Memory B cell (primary cell): ENCODE measurements around the gene ARAP2.

Experiments used
- ATAC-seq: fragments of 150-1000 bp; cut with Tn5 transposase; 2 replicates; pipeline ENCODE4 v1.10.0; 2021; ENCODE audit warnings: low read depth, mild to moderate bottlenecking, moderate library complexity
- DNase-seq, 2 donors: peaks; one replicate each; pipeline ENCODE4 v3.0.0; 2022; ENCODE audit warnings: low spot score in 2 of 2
- H3K27ac Mint-ChIP-seq: one replicate; pipeline ENCODE4 v1.8.0; 2022; ENCODE audit warnings: mild to moderate bottlenecking, moderate library complexity, mixed read lengths
- H3K27me3 Mint-ChIP-seq: one replicate; pipeline ENCODE4 v1.8.0; 2022; ENCODE audit warnings: mixed read lengths
- H3K36me3 Mint-ChIP-seq: one replicate; pipeline ENCODE4 v1.8.0; 2022; ENCODE audit warnings: mild to moderate bottlenecking, mixed read lengths
- H3K4me1 Mint-ChIP-seq: one replicate; pipeline ENCODE4 v1.8.0; 2022; ENCODE audit warnings: mixed read lengths
- H3K4me3 Mint-ChIP-seq: one replicate; pipeline ENCODE4 v1.8.0; 2022; ENCODE audit warnings: mild to moderate bottlenecking, moderate library complexity, mixed read lengths
- H3K9me3 Mint-ChIP-seq: one replicate; pipeline ENCODE4 v1.8.0; 2022; ENCODE audit warnings: mixed read lengths

The ARAP2 gene

GRCh38 chr4:36220776-36221175 is 23.5 kb downstream of the ARAP2 start:
- Mint-ChIP-seq H3K9me3 (no peaks in the 10 kb centered on the region), H3K27me3 (no peaks in the 10 kb centered on the region), H3K27ac (no peak overlapping the region), H3K36me3 (peaks cover 1% of the 10 kb centered on the region), H3K4me3 (no peak overlapping the region), H3K4me1 (peaks cover 38% of the 10 kb centered on the region)
- no peak for ATAC-seq
- DNase-seq: no peak

GRCh38 chr4:36218121-36218520 is 26.2 kb downstream of the ARAP2 start:
- peaks cover 6% of the 10 kb centered on the region for H3K36me3 Mint-ChIP-seq
- H3K4me3 Mint-ChIP-seq: no peak overlapping the region
- H3K27me3 Mint-ChIP-seq: no peaks in the 10 kb centered on the region
- DNase-seq (no peak), ATAC-seq (peak; percentile 73)
- H3K9me3 Mint-ChIP-seq: no peaks in the 10 kb centered on the region
- peak overlapping the region; percentile 46 for H3K27ac Mint-ChIP-seq
- peaks cover 35% of the 10 kb centered on the region for H3K4me1 Mint-ChIP-seq

GRCh38 chr4:36215627-36216026 is 28.7 kb downstream of the ARAP2 start:
- Mint-ChIP-seq H3K9me3 (no peaks in the 10 kb centered on the region), H3K36me3 (peaks cover 9% of the 10 kb centered on the region), H3K4me3 (no peak overlapping the region), H3K27me3 (no peaks in the 10 kb centered on the region), H3K27ac (no peak overlapping the region), H3K4me1 (peaks cover 25% of the 10 kb centered on the region)
- DNase-seq (no peak), ATAC-seq (no peak)

- no peak overlapping the region for H3K27ac Mint-ChIP-seq
- no peaks in the 10 kb centered on the region for H3K9me3 Mint-ChIP-seq
- DNase-seq (no peak), ATAC-seq (no peak)
- H3K36me3 Mint-ChIP-seq: peaks cover 11% of the 10 kb centered on the region
- no peak overlapping the region for H3K4me3 Mint-ChIP-seq
- H3K4me1 Mint-ChIP-seq: peaks cover 26% of the 10 kb centered on the region
- no peaks in the 10 kb centered on the region for H3K27me3 Mint-ChIP-seq
Measured at GRCh38 chr4:36214735-36215485, 29.4 kb downstream of the ARAP2 start.

GRCh38 chr4:36213977-36214376 is 30.3 kb downstream of the ARAP2 start:
- ATAC-seq: no peak
- H3K36me3 Mint-ChIP-seq: peaks cover 11% of the 10 kb centered on the region
- H3K9me3 Mint-ChIP-seq: no peaks in the 10 kb centered on the region
- H3K27ac Mint-ChIP-seq: no peak overlapping the region
- H3K4me1 Mint-ChIP-seq: peaks cover 26% of the 10 kb centered on the region
- no peak overlapping the region for H3K4me3 Mint-ChIP-seq
- no peaks in the 10 kb centered on the region for H3K27me3 Mint-ChIP-seq
- DNase-seq: no peak

- Mint-ChIP-seq H3K36me3 (peaks cover 17% of the 10 kb centered on the region), H3K4me1 (peaks cover 12% of the 10 kb centered on the region), H3K4me3 (no peak overlapping the region), H3K27me3 (no peaks in the 10 kb centered on the region), H3K27ac (no peak overlapping the region), H3K9me3 (no peaks in the 10 kb centered on the region)
- no peak for ATAC-seq
- DNase-seq: no peak
Measured at GRCh38 chr4:36211084-36211483, 33.2 kb downstream of the ARAP2 start.

- H3K4me3 Mint-ChIP-seq: no peak overlapping the region
- peaks cover 12% of the 10 kb centered on the region for H3K4me1 Mint-ChIP-seq
- no peak for DNase-seq
- ATAC-seq: no peak
- H3K9me3 Mint-ChIP-seq: no peaks in the 10 kb centered on the region
- H3K36me3 Mint-ChIP-seq: peaks cover 17% of the 10 kb centered on the region
- H3K27ac Mint-ChIP-seq: no peak overlapping the region
- no peaks in the 10 kb centered on the region for H3K27me3 Mint-ChIP-seq
Measured at GRCh38 chr4:36209941-36210649, 34.2 kb downstream of the ARAP2 start.

- DNase-seq: no peak
- peaks cover 15% of the 10 kb centered on the region for H3K36me3 Mint-ChIP-seq
Measured at GRCh38 chr4:36208893-36209473, 35.3 kb downstream of the ARAP2 start.

GRCh38 chr4:36207831-36208520 is 36.3 kb downstream of the ARAP2 start:
- no peaks in the 10 kb centered on the region for H3K27me3 Mint-ChIP-seq
- H3K4me1 Mint-ChIP-seq: peaks cover 8% of the 10 kb centered on the region
- H3K36me3 Mint-ChIP-seq: peaks cover 19% of the 10 kb centered on the region
- no peaks in the 10 kb centered on the region for H3K9me3 Mint-ChIP-seq
- H3K4me3 Mint-ChIP-seq: no peak overlapping the region
- DNase-seq (no peak), ATAC-seq (no peak)
- no peak overlapping the region for H3K27ac Mint-ChIP-seq

More at GRCh38 chr4:36208893-36209473, 35.3 kb downstream of the ARAP2 start:
- peaks cover 10% of the 10 kb centered on the region for H3K4me1 Mint-ChIP-seq
- H3K27ac Mint-ChIP-seq: peak overlapping the region; percentile 31
- no peak for ATAC-seq
- no peak overlapping the region for H3K4me3 Mint-ChIP-seq
- H3K27me3 Mint-ChIP-seq: no peaks in the 10 kb centered on the region
- H3K9me3 Mint-ChIP-seq: no peaks in the 10 kb centered on the region

GRCh38 chr4:36207367-36207766 is 36.9 kb downstream of the ARAP2 start:
- ATAC-seq (no peak), DNase-seq (no peak)
- Mint-ChIP-seq H3K4me3 (no peak overlapping the region), H3K9me3 (no peaks in the 10 kb centered on the region), H3K27ac (no peak overlapping the region), H3K27me3 (no peaks in the 10 kb centered on the region), H3K36me3 (peaks cover 17% of the 10 kb centered on the region), H3K4me1 (peaks cover 8% of the 10 kb centered on the region)

GRCh38 chr4:36206603-36207311 is 37.6 kb downstream of the ARAP2 start:
- H3K4me1 Mint-ChIP-seq: peaks cover 8% of the 10 kb centered on the region
- no peak overlapping the region for H3K4me3 Mint-ChIP-seq
- H3K36me3 Mint-ChIP-seq: peaks cover 15% of the 10 kb centered on the region
- DNase-seq (no peak), ATAC-seq (no peak)
- H3K9me3 Mint-ChIP-seq: no peaks in the 10 kb centered on the region
- H3K27me3 Mint-ChIP-seq: no peaks in the 10 kb centered on the region
- no peak overlapping the region for H3K27ac Mint-ChIP-seq

GRCh38 chr4:36206012-36206411 is 38.3 kb downstream of the ARAP2 start:
- no peak overlapping the region for H3K4me3 Mint-ChIP-seq
- H3K27ac Mint-ChIP-seq: no peak overlapping the region
- no peaks in the 10 kb centered on the region for H3K27me3 Mint-ChIP-seq
- peaks cover 8% of the 10 kb centered on the region for H3K4me1 Mint-ChIP-seq
- H3K36me3 Mint-ChIP-seq: peaks cover 15% of the 10 kb centered on the region
- H3K9me3 Mint-ChIP-seq: no peaks in the 10 kb centered on the region
- DNase-seq (no peak), ATAC-seq (no peak)

GRCh38 chr4:36198861-36199260 is 45.5 kb downstream of the ARAP2 start:
- no peak overlapping the region for H3K27ac Mint-ChIP-seq
- DNase-seq (no peak), ATAC-seq (no peak)
- H3K4me3 Mint-ChIP-seq: no peak overlapping the region
- peaks cover 12% of the 10 kb centered on the region for H3K36me3 Mint-ChIP-seq
- H3K9me3 Mint-ChIP-seq: no peaks in the 10 kb centered on the region
- no peaks in the 10 kb centered on the region for H3K27me3 Mint-ChIP-seq
- peaks cover 3% of the 10 kb centered on the region for H3K4me1 Mint-ChIP-seq
